COLO668 (cell line): ENCODE measurements around the gene PCDH15.
"Not testable (repeated sequence)": the region's sequence is repeated elsewhere in the genome, so short reads cannot be mapped to it uniquely, and the experiment has no call there.

ENCODE experiments used
- DNase-seq: peaks from one replicate; lab custom pipeline; 2025; ENCODE audit not compliant: unreplicated experiment; lab: John Stamatoyannopoulos, UW

Gene PCDH15

GRCh38 chr10:54576541-54576940 is 224.5 kb downstream of the PCDH15 start:
- no peak for DNase-seq

- DNase-seq = no peak
Measured at GRCh38 chr10:54559498-54559897, 241.5 kb downstream of the PCDH15 start.

GRCh38 chr10:54554028-54554427 is 247.0 kb downstream of the PCDH15 start:
- no peak for DNase-seq

GRCh38 chr10:54550016-54550415 is 251.0 kb downstream of the PCDH15 start:
- no peak for DNase-seq

- no peak for DNase-seq
Measured at GRCh38 chr10:54531296-54531695, 269.7 kb downstream of the PCDH15 start.

GRCh38 chr10:54530299-54530698 is 270.7 kb downstream of the PCDH15 start:
- no peak for DNase-seq

GRCh38 chr10:54525816-54526215 is 275.2 kb downstream of the PCDH15 start:
- DNase-seq = no peak

- DNase-seq = not testable (repeated sequence)
Measured at GRCh38 chr10:54515244-54515643, 285.8 kb downstream of the PCDH15 start.

GRCh38 chr10:54503863-54504262 is 297.2 kb downstream of the PCDH15 start:
- no peak for DNase-seq

- no peak for DNase-seq
Measured at GRCh38 chr10:54501929-54502328, 299.1 kb downstream of the PCDH15 start.

GRCh38 chr10:54496852-54497251 is 304.2 kb downstream of the PCDH15 start:
- DNase-seq = no peak

- DNase-seq = no peak
Measured at GRCh38 chr10:54487743-54488142, 313.3 kb downstream of the PCDH15 start.

- no peak for DNase-seq
Measured at GRCh38 chr10:54485971-54486370, 315.1 kb downstream of the PCDH15 start.

- no peak for DNase-seq
Measured at GRCh38 chr10:54484186-54484585, 316.8 kb downstream of the PCDH15 start.

- no peak for DNase-seq
Measured at GRCh38 chr10:54478601-54479000, 322.4 kb downstream of the PCDH15 start.

- DNase-seq = no peak
Measured at GRCh38 chr10:54477738-54478137, 323.3 kb downstream of the PCDH15 start.

GRCh38 chr10:54470324-54470631 is 330.8 kb downstream of the PCDH15 start:
- DNase-seq = no peak

GRCh38 chr10:54469587-54470323 is 331.3 kb downstream of the PCDH15 start:
- DNase-seq = no peak

- DNase-seq = no peak
Measured at GRCh38 chr10:54454271-54454670, 346.8 kb downstream of the PCDH15 start.

- DNase-seq = no peak
Measured at GRCh38 chr10:54449056-54449455, 352.0 kb downstream of the PCDH15 start.

GRCh38 chr10:54444170-54444569 is 356.9 kb downstream of the PCDH15 start:
- no peak for DNase-seq

GRCh38 chr10:54441275-54441674 is 359.8 kb downstream of the PCDH15 start:
- DNase-seq = no peak

GRCh38 chr10:54434782-54435181 is 366.2 kb downstream of the PCDH15 start:
- DNase-seq = no peak
